AG20443 (cell line): ENCODE data around the gene FBXO8.

Source experiments
- DNase-seq: peaks from one replicate; pipeline ENCODE4 v3.0.0; 2012; ENCODE audit warnings: low spot score, mixed read lengths

Gene FBXO8

DNA sequence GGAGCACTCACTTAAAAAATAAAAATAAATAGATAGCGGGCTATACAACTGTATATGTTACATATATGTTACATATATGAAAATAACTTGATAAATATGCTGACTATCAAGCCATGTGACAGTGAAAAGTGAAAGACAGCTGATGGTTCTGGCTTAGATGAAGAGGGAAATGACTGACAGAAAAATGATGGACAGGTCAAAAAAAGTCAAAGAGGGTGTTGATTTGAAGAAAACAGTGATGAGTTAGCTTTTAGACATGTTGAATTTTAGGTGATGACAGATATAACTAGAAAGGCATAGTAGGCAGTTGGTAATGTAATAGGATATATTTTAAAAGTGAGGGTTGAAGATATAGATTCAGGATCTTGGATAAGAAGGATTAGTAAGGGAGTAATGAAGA lies 37.8 kb downstream of the FBXO8 start:
- DNase-seq = no peak

DNA sequence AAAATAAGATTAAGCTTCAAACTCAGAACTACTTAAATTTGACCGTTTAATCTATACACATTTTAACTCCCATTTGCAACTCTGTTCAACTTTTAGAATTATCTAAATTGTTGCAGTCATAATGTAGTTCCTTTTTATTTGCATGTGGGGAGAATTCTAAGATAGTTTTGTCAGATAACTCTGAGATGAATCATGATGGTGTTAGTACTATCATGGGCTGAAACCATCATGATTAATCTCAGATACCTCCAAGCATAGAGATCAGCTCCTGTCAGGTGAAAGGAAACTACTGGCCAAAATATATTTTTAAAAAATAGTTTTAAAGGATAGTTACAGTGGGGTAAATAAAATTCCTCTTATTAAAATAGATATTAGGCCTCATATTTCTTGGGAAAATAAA lies 39.0 kb downstream of the FBXO8 start:
- peak; percentile 7 for DNase-seq

GRCh38 chr4:174241162-174241561 lies 42.3 kb downstream of the FBXO8 start:
- no peak for DNase-seq

- DNase-seq = no peak
Measured at GRCh38 chr4:174236359-174236758, 47.1 kb downstream of the FBXO8 start.

DNA sequence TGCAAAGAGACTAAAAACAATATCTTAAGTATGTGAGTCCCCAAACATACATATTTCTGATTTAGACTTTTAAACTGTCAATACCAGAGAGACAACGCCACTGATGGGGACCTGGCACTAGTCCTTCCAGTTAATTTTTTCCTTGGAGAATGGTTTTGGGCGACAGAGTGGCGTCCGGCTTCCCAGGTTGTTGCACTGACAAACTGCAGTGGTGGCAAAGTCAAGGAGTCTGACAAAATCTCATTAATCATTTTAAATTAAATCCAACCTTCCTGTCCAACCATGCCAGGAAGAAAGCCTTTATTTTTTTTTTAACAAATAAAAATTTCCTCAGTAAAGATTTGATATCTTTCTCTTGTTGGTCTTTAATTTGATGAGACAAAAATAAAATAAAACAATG lies 52.8 kb downstream of the FBXO8 start:
- no peak for DNase-seq

DNA sequence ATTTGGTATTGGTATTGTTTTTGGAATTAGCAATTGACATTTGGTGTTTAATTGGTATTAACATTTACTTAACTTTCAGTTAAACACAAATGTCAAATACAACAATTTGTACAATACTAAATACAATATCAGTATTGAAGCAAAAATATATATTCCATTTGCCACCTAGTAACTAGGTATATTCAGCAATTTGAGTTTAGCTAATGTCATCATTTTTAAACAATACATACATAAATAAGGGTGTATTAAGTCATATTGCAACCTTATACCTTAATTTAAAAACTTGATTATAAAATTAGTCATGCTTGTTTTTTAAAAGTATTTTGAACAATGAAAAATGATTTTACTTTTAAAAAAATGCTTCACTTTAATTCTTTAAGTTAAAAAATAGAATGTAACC lies 53.3 kb downstream of the FBXO8 start:
- no peak for DNase-seq

- no peak for DNase-seq
Measured at GRCh38 chr4:174228988-174229387, 54.5 kb downstream of the FBXO8 start.

DNA sequence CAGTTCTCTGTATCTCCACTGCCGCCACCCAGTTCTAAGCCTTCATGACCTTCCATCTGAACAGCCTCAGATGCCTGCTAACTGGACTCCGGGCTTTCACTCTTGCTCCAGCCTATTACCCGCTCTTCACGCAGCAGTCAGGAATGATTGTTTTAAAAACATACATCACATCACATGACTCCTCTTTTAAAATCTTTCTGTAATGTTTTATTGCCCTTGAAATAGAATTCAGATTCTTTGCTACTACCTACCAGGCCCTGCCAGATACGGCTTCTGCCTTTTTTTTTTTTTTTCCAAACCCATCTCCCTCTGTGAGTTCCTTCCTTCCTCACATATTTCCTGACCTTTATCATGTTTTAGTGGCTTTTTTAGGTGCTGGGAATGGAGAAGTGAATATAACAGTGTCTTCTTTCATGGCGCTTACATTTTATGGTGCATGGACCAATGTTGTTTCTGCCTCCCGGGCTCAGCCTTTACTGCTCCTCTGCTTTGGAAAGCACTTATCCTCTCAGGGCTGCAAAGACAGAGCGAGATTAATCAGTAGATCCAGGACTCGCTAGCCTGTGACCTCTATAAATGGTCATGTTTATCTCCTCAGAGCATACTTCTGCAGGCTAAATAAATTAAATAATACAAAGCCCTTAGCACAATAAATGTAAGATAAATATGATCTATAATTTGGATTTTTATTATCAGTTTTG lies 58.0 kb downstream of the FBXO8 start:
- DNase-seq = no peak

DNA sequence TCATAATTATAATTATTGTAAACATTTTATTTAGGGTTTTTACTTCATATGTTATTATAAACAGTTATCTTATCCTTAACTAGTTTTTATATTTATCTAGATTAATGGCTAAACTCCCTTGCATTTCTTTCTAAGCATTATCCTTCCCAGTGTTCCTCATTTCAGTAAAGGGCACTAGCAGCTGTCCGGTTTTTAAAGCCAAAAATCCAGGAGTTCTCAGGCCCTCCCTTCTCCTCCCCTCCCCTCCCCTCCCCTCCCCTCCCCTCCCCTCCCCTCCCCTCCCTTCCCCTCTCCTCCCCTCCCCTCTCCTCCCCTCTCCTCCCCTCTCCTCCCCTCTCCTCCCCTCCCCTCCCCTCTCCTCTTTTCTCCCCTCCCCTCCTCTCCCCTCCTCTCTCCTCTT lies 58.9 kb downstream of the FBXO8 start:
- DNase-seq = no peak

- DNase-seq = peak; percentile 16
Measured at GRCh38 chr4:174222266-174222872, 61.1 kb downstream of the FBXO8 start.

GRCh38 chr4:174218127-174218790 lies 65.2 kb downstream of the FBXO8 start:
- DNase-seq = peak; percentile 24

DNA sequence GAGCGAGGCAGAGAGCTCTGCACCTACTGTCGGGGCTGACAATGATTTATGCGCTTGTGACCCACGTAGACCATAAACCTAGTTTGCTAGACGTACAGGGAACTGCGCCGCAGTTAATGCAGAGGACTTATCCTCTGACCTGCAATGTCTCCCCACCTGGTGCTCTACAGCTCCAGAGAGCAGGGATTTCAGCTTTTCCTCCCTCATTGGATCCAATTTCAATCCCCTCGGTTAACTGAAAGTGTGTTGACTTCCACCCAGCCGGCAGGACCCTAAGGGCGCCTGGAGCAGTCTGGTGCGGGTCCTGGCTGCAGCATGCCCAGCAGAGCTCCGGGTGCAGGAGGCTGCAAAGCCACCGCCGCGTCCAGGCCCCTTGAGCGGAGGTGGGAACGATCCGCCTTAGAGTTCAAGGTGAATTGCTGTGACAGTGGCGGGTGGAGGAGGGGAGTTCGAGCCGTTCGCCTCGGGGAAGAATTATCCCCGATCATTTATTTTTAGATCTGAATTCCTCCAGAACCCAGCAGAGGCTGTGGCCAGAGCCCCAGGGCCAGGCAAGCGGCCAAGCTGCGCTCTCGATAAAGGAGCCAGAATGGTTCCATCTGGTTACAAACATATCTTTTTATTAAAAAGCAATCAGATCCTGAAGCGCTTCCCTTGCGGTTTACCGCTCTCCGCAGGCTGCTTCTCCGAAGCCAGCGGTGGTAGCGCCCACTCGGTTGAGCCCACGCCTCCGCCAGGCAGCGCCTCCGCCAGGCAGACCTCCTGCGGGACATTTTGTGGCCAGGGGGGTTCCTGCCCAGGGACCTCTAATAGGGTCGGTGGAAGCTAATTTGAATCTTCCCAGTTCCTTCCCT lies 66.0 kb downstream of the FBXO8 start:
- peak; percentile 82 for DNase-seq

- no peak for DNase-seq
Measured at GRCh38 chr4:174216799-174217272, 66.6 kb downstream of the FBXO8 start.

GRCh38 chr4:174215961-174216680 lies 67.3 kb downstream of the FBXO8 start:
- DNase-seq = no peak

GRCh38 chr4:174215057-174215456 lies 68.4 kb downstream of the FBXO8 start:
- DNase-seq = no peak

DNA sequence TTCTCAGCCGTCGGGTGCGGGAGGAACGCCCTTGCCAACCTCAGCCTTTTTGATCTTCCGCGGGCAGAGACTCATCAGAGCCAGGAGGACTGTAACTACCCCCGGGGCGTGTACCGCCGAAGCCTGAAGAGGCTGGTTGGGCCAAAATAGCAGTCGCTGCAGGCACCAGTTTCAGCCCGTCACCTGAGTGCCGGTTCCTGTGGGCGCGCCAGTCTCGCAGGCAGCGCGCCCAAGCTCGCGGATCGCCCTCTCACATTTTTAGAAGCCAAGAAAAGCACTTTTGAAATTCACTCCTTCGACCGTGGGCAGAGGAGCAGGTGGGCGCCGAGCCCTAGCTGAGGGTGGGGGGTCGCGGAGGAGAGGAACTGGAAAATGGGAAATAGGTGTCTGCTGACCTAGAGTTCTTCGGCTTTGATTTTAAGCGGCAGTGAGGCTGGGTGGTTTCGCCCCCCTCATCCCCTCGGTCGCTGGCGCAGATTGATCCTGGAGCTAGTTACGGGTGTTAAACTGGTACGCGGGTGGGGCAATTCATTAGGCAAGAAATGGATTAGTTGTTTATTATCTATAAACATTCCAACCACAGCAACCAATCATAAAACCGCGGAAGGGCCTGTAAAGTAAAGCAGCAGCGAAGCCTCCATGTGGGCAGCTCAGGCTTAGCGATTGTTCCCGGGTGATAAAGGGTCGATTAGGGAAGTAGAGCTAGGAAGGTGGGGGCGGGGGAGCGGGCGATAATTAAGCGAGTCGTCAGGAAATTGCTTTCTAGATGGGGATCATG lies 69.2 kb downstream of the FBXO8 start:
- DNase-seq = peak; percentile 29

GRCh38 chr4:174213731-174214100 lies 69.8 kb downstream of the FBXO8 start:
- peak; percentile 8 for DNase-seq

GRCh38 chr4:174212061-174212460 lies 71.4 kb downstream of the FBXO8 start:
- DNase-seq = no peak

GRCh38 chr4:174211622-174212044 lies 71.8 kb downstream of the FBXO8 start:
- no peak for DNase-seq

DNA sequence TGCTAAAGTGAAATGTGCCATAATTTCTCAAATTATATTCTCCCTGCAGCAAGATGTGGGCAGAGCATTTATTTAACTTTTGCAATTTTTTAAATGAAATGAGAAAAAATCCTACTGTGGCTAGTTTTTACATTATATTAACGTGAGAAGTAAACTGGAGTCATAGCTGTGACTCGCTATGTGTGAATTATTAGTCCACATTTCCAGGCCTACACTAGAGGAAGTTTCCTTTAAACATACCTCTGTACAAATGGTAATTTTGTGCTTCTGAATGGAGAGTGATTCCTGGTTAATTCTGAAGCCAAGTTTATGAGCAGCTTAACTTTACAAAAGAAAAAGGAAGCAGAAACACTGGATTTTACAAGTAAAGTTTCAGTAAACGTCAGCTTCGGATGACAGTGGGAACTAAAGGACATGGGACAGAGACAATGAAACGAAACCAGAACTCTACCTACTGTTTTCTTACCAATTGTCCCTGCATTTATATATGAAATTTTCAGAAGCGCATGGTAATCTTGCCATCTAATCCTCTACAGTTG lies 72.4 kb downstream of the FBXO8 start:
- DNase-seq = peak; percentile 29

- no peak for DNase-seq
Measured at GRCh38 chr4:174210354-174210753, 73.1 kb downstream of the FBXO8 start.
